ENCODE results near the gene BMERB1.
A peak's percentile ranks its signal among the peaks of the same experiment; 100 is the strongest.
"Not testable (repeated sequence)": the region's sequence is repeated elsewhere in the genome, so short reads cannot be mapped to it uniquely, and the experiment has no call there.

Gene BMERB1

GRCh38 chr16:15570666-15571065, 136.3 kb downstream of the BMERB1 start:
- not testable (repeated sequence) for DNase-seq

GRCh38 chr16:15571557-15571956, 137.2 kb downstream of the BMERB1 start:
- DNase-seq, result no peak

GRCh38 chr16:15572329-15573001, 138.1 kb downstream of the BMERB1 start:
- no peak for DNase-seq

GRCh38 chr16:15573274-15573895, 139.0 kb downstream of the BMERB1 start:
- DNase-seq, result no peak

- not testable (repeated sequence) for DNase-seq
Observed at GRCh38 chr16:15573896-15574613, 139.7 kb downstream of the BMERB1 start.

- DNase-seq, result no peak
Observed at GRCh38 chr16:15574614-15574948, 140.2 kb downstream of the BMERB1 start.

- no peak for DNase-seq
Observed at GRCh38 chr16:15575293-15576049, 141.1 kb downstream of the BMERB1 start.

- DNase-seq, result peak; percentile 86
Observed at GRCh38 chr16:15576960-15577958, 142.9 kb downstream of the BMERB1 start.

GRCh38 chr16:15578824-15579223, 144.4 kb downstream of the BMERB1 start:
- DNase-seq, result no peak

- no peak for DNase-seq
Observed at GRCh38 chr16:15581127-15581815, 146.9 kb downstream of the BMERB1 start.

GRCh38 chr16:15583526-15583925, 149.1 kb downstream of the BMERB1 start:
- no peak for DNase-seq

- no peak for DNase-seq
Observed at GRCh38 chr16:15585956-15586355, 151.6 kb downstream of the BMERB1 start.

- DNase-seq, result no peak
Observed at GRCh38 chr16:15586716-15587115, 152.3 kb downstream of the BMERB1 start.

- DNase-seq, result no peak
Observed at GRCh38 chr16:15587152-15587825, 152.9 kb downstream of the BMERB1 start.

GRCh38 chr16:15592324-15592723, 157.9 kb downstream of the BMERB1 start:
- no peak for DNase-seq

- DNase-seq, result no peak
Observed at GRCh38 chr16:15593235-15593634, 158.8 kb downstream of the BMERB1 start.

- DNase-seq, result no peak
Observed at GRCh38 chr16:15594711-15595320, 160.4 kb downstream of the BMERB1 start.

GRCh38 chr16:15597135-15597534, 162.7 kb downstream of the BMERB1 start:
- no peak for DNase-seq

- DNase-seq, result no peak
Observed at GRCh38 chr16:15597822-15598647, 163.6 kb downstream of the BMERB1 start.
